Measurements from ENCODE around the gene DGKA. TPM values are rescaled to one million over a fixed set of nuclear protein-coding genes. Genes with fewer than 3 reads are reported as not detected.

DGKA gene
- total RNA-seq, 4 donors from 2014 or later = 16.1 to 59.5 (median 23.3) TPM

- no peak for TF ChIP-seq CTCF (IDR thresholded peaks at IDR 0.05; ENCODE audit: low read depth)
These were observed 66.0 kb downstream of the DGKA start, which contains the start of gene SUOX for GRCh38 chr12:55996715-55997534. TSS of gene SUOX (plus strand) at chr12:55997276. CDS start at chr12:56002222, 4,946 bp downstream.

GRCh38 chr12:55997535-55997859 is 66.5 kb downstream of the DGKA start:
- no peak for TF ChIP-seq CTCF (IDR thresholded peaks at IDR 0.05; ENCODE audit: low read depth)

- TF ChIP-seq CTCF (IDR thresholded peaks at IDR 0.05; ENCODE audit: low read depth) = no peak
These were observed 70.6 kb downstream of the DGKA start for GRCh38 chr12:56001487-56002100.

Other genes starting within 250 kb of the DGKA start
- 100 to 1,000 TPM; 117 to 518 (median 175) TPM for gene ITGA7, start 223.3 kb upstream of the DGKA start, total RNA-seq
- gene BLOC1S1, start 215.1 kb upstream of the DGKA start, total RNA-seq = 100 to 1,000 TPM; 193 to 251 (median 239) TPM
- 100 to 1,000 TPM in 3 of 4 donors, 10 to 100 TPM in 1; 70.9 to 162 (median 123) TPM for gene RDH5, start 210.8 kb upstream of the DGKA start, total RNA-seq
- gene CD63, start 202.2 kb upstream of the DGKA start, total RNA-seq = 1,000 to 10,000 TPM in 1 of 4 donors, 100 to 1,000 TPM in 3; 727 to 1,052 (median 875) TPM
- gene GDF11, start 188.0 kb upstream of the DGKA start, total RNA-seq = 1 to 10 TPM in 3 of 4 donors, under 1 TPM in 1; 0.82 to 1.8 (median 1.2) TPM
- 10 to 100 TPM; 56.6 to 69.3 (median 64.0) TPM for gene SARNP, start 113.4 kb upstream of the DGKA start, total RNA-seq
- 10 to 100 TPM; 11.7 to 29.5 (median 17.6) TPM for gene ORMDL2, start 113.1 kb upstream of the DGKA start, total RNA-seq
- 10 to 100 TPM; 26.2 to 29.3 (median 26.6) TPM for gene DNAJC14, start 101.6 kb upstream of the DGKA start, total RNA-seq
- 100 to 1,000 TPM in 1 of 4 donors, 10 to 100 TPM in 3; 22.2 to 182 (median 45.7) TPM for gene MMP19, start 88.2 kb upstream of the DGKA start, total RNA-seq
- 10 to 100 TPM; 25.9 to 37.4 (median 31.7) TPM for gene PYM1, start 3.3 kb upstream of the DGKA start, total RNA-seq
- gene PMEL, start 34.9 kb downstream of the DGKA start, total RNA-seq = 1 to 10 TPM in 2 of 4 donors, not detected in 2; 1.1 to 2.0 TPM
- 10 to 100 TPM in 1 of 4 donors, 1 to 10 TPM in 3; 7.9 to 14.9 (median 9.0) TPM for gene CDK2, start 35.7 kb downstream of the DGKA start, total RNA-seq
- gene RAB5B, start 42.9 kb downstream of the DGKA start, total RNA-seq = 10 to 100 TPM; 55.4 to 70.9 (median 63.1) TPM
- 10 to 100 TPM; 12.9 to 44.5 (median 30.4) TPM for gene SUOX, start 66.1 kb downstream of the DGKA start, total RNA-seq
- 10 to 100 TPM in 2 of 4 donors, 1 to 10 TPM in 2; 2.9 to 16.6 (median 7.8) TPM for gene IKZF4, start 89.9 kb downstream of the DGKA start, total RNA-seq
- gene RPS26, start 110.8 kb downstream of the DGKA start, total RNA-seq = 100 to 1,000 TPM; 346 to 891 (median 730) TPM
- gene ERBB3, start 149.0 kb downstream of the DGKA start, total RNA-seq = 1 to 10 TPM in 1 of 4 donors, under 1 TPM in 3; 0.34 to 2.6 (median 0.66) TPM
- gene PA2G4, start 173.4 kb downstream of the DGKA start, total RNA-seq = 10 to 100 TPM; 60.9 to 99.1 (median 87.1) TPM
- 1,000 to 10,000 TPM; 2,735 to 3,575 (median 3,131) TPM for gene RPL41, start 185.5 kb downstream of the DGKA start, total RNA-seq
- 1 to 10 TPM; 3.2 to 5.1 (median 3.5) TPM for gene ZC3H10, start 187.1 kb downstream of the DGKA start, total RNA-seq
- 100 to 1,000 TPM; 147 to 522 (median 280) TPM for gene ESYT1, start 197.1 kb downstream of the DGKA start, total RNA-seq
- 10 to 100 TPM; 12.2 to 36.0 (median 24.7) TPM for gene MYL6B, start 221.4 kb downstream of the DGKA start, total RNA-seq
- 1,000 to 10,000 TPM; 1,882 to 4,580 (median 2,293) TPM for gene MYL6, start 227.2 kb downstream of the DGKA start, total RNA-seq